ENCODE measurements around the gene TP53INP2. TPM values are rescaled to one million over a fixed set of nuclear protein-coding genes. Genes with fewer than 3 reads are reported as not detected.

TP53INP2 gene
- total and polyA plus RNA-seq, 9 of the 15 experiments (the other 6 are each of a cell fraction or from before 2014, with no cell fraction given), result 0.43 to 5.0 (median 1.3) TPM

GRCh38 chr20:34713194-34713943, 9.2 kb downstream of the TP53INP2 start (continued):
- TF ChIP-seq ETV1 (tag; conservative IDR thresholded peaks at IDR 0.05; ENCODE audit: low read depth) (0 out of 2 replicates have a peak, but pooled peaks have one; percentile 28), GABPA (tag; conservative IDR thresholded peaks at IDR 0.05; ENCODE audit: low read depth) (peak; percentile 34; the same call in 1 of the 2 replicates), TAF1 (IDR thresholded peaks at IDR 0.05; ENCODE audit: control insufficient read depth, extremely low read depth, insufficient read depth, low read length, severe bottlenecking) (no peak), UBTF (IDR thresholded peaks at IDR 0.05; ENCODE audit: borderline replicate concordance in 1 of 2, low read depth in 2 of 2, low read length in 2 of 2) (no peak), ZNF140 (CRISPR knock-in tag; IDR thresholded peaks at IDR 0.05) (no peak), SLC30A9 (CRISPR knock-in tag; IDR thresholded peaks at IDR 0.05) (no peak), BRD4 (IDR thresholded peaks at IDR 0.05) (no peak), BCLAF1 (IDR thresholded peaks at IDR 0.05; ENCODE audit: borderline replicate concordance in 1 of 2, control insufficient read depth in 1 of 2, low read depth in 2 of 2, low read length in 1 of 2) (peak in 1 of 2 experiments; percentile 43; a peak in 1 of 4 replicates), NR2F6 (CRISPR knock-in tag; IDR thresholded peaks at IDR 0.05) (no peak), SMAD3 (CRISPR knock-in tag; conservative IDR thresholded peaks at IDR 0.05) (0 out of 2 replicates have a peak, but pooled peaks have one; percentile 21), ZNF79 (CRISPR knock-in tag; IDR thresholded peaks at IDR 0.05; ENCODE audit: low read depth) (no peak), NEUROD1 (IDR thresholded peaks at IDR 0.05; ENCODE audit: borderline replicate concordance, low read depth, low read length, partially characterized antibody) (peak; percentile 85), ATF2 (CRISPR knock-in tag; IDR thresholded peaks at IDR 0.05) (no peak), JUNB (CRISPR knock-in tag; conservative IDR thresholded peaks at IDR 0.05) (0 out of 2 replicates have a peak, but pooled peaks have one; percentile 6), ZNF57 (CRISPR knock-in tag; IDR thresholded peaks at IDR 0.05) (no peak), TOE1 (IDR thresholded peaks at IDR 0.05; ENCODE audit: borderline replicate concordance) (peak; percentile 53; the same call in 1 of the 2 replicates), TOE1 (CRISPR knock-in tag; IDR thresholded peaks at IDR 0.05; ENCODE audit: borderline replicate concordance, low read depth) (no peak)
